ENCODE results near the gene GCM1. TPM values are rescaled to one million over a fixed set of nuclear protein-coding genes. Genes with fewer than 3 reads are reported as not detected.

The GCM1 gene
- total RNA-seq, 1 experiment from 2014 or later = 0.07 TPM

DNA sequence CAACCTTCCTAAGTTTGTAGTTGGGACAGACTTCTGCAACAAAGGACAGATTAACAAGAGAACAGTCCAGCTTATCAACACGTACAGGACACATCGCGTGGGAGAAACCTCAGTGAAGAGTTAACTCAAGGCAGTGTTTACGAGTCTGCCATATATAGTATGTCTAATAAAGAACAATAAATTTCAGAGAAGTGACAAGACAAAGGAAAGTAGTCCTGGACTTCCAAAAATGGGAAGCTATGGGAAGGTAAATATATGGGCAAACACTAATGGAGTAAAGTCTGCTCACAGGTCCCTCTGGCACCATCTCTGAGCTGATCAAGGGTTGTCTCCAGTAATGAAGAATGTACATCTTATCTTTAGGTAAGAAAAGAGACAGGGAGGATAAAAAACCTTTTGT is 34.9 kb downstream of the GCM1 start:
- no peaks in the 10 kb centered on the region for H3K9me2 ChIP-seq (ENCODE audit: insufficient read depth)
- TF ChIP-seq SIN3A (IDR thresholded peaks at IDR 0.05; ENCODE audit: low read depth) = no peak
- no peak for TF ChIP-seq CBX3 (IDR thresholded peaks at IDR 0.05; ENCODE audit: low read depth)
- TF ChIP-seq, protein P1, sequence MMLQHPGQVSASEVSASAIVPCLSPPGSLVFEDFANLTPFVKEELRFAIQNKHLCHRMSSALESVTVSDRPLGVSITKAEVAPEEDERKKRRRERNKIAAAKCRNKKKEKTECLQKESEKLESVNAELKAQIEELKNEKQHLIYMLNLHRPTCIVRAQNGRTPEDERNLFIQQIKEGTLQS (IDR thresholded peaks at IDR 0.05) = no peak
- no peak for TF ChIP-seq POLR2AphosphoS5 (IDR thresholded peaks at IDR 0.05; ENCODE audit: low read depth, low read length)
- TF ChIP-seq EZH2 (IDR thresholded peaks at IDR 0.05) = no peak
- no peak for TF ChIP-seq POLR2A (IDR thresholded peaks at IDR 0.05; ENCODE audit: borderline replicate concordance, extremely low read depth, insufficient read depth, insufficient read length)
- TF ChIP-seq CEBPB (IDR thresholded peaks at IDR 0.05; ENCODE audit: low read depth) = no peak
- TF ChIP-seq, protein P2, sequence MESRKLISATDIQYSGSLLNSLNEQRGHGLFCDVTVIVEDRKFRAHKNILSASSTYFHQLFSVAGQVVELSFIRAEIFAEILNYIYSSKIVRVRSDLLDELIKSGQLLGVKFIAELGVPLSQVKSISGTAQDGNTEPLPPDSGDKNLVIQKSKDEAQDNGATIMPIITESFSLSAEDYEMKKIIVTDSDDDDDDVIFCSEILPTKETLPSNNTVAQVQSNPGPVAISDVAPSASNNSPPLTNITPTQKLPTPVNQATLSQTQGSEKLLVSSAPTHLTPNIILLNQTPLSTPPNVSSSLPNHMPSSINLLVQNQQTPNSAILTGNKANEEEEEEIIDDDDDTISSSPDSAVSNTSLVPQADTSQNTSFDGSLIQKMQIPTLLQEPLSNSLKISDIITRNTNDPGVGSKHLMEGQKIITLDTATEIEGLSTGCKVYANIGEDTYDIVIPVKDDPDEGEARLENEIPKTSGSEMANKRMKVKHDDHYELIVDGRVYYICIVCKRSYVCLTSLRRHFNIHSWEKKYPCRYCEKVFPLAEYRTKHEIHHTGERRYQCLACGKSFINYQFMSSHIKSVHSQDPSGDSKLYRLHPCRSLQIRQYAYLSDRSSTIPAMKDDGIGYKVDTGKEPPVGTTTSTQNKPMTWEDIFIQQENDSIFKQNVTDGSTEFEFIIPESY (IDR thresholded peaks at IDR 0.05; ENCODE audit: extremely low read depth, insufficient replicate concordance, low read length) = no peak
- TF ChIP-seq, protein P3, sequence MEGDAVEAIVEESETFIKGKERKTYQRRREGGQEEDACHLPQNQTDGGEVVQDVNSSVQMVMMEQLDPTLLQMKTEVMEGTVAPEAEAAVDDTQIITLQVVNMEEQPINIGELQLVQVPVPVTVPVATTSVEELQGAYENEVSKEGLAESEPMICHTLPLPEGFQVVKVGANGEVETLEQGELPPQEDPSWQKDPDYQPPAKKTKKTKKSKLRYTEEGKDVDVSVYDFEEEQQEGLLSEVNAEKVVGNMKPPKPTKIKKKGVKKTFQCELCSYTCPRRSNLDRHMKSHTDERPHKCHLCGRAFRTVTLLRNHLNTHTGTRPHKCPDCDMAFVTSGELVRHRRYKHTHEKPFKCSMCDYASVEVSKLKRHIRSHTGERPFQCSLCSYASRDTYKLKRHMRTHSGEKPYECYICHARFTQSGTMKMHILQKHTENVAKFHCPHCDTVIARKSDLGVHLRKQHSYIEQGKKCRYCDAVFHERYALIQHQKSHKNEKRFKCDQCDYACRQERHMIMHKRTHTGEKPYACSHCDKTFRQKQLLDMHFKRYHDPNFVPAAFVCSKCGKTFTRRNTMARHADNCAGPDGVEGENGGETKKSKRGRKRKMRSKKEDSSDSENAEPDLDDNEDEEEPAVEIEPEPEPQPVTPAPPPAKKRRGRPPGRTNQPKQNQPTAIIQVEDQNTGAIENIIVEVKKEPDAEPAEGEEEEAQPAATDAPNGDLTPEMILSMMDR (IDR thresholded peaks at IDR 0.05 in 2 of 3, conservative IDR thresholded peaks at IDR 0.05 in 1 of 3; ENCODE audit: borderline replicate concordance in 1 of 3, insufficient read depth in 1 of 3, low read depth in 2 of 3, low read length in 2 of 3) = no peak
- no peak for TF ChIP-seq TCF7L2 (IDR thresholded peaks at IDR 0.05; ENCODE audit: borderline replicate concordance, extremely low read depth, insufficient read depth, insufficient read length)
- no peak for TF ChIP-seq YY1 (IDR thresholded peaks at IDR 0.05; ENCODE audit: extremely low read depth, insufficient replicate concordance, low read depth, low read length)
- TF ChIP-seq ZFX (IDR thresholded peaks at IDR 0.05) = no peak
- no peaks in the 10 kb centered on the region for H4K20me1 ChIP-seq (ENCODE audit: insufficient read depth)
- H3K27ac ChIP-seq (ENCODE audit: low read depth, low read length) = no peak overlapping the region
- no peaks in the 10 kb centered on the region for H3K79me2 ChIP-seq (ENCODE audit: insufficient read depth, low read length)
- no peak overlapping the region for H3K4me2 ChIP-seq (ENCODE audit: low read length)
- ChIA-PET RAD21 (ENCODE audit: low non-redundant PET in 1 of 2, low total read pairs in 2 of 2, uncharacterized antibody in 2 of 2, unreplicated experiment in 2 of 2) (no interaction called here), CTCF (interaction anchor here (1.0 kb wide), 1 partner anchor 9 kb away, joined by 3 read pairs; no protein-coding TSS in a partner anchor), POLR2A (no interaction called here)
- no peak overlapping the region for H2AFZ ChIP-seq (ENCODE audit: low read depth, low read length, poor library complexity, severe bottlenecking)
- DNase-seq (ENCODE audit: low read depth, low spot score) (no peak), ATAC-seq (no peak)
- no peak overlapping the region for H3K4me3 ChIP-seq (replicated peaks in 1 of 2; ENCODE audit: low read depth in 1 of 2, low read length in 2 of 2)
- no peaks in the 10 kb centered on the region for H3K9me3 ChIP-seq (ENCODE audit: control insufficient read depth in 1 of 2, insufficient read depth in 1 of 2, low read depth in 1 of 2, low read length in 2 of 2)
- peaks cover 4 to 10% of the 10 kb centered on the region in 2 experiments; a peak in 3 of 4 replicates for H3K4me1 ChIP-seq (ENCODE audit: control insufficient read depth in 1 of 2, insufficient read depth in 2 of 2, low read length in 2 of 2)
- H3K9ac ChIP-seq (ENCODE audit: low read length) = no peak overlapping the region
- no TSS peak for BruUV-seq (replicated peaks)
- intact Hi-C loops (cut with micrococcal nuclease) = loop anchor here (10.0 kb wide), 1 partner anchor 591 kb away; no protein-coding TSS in a partner anchor
- H3K27me3 ChIP-seq (ENCODE audit: insufficient read depth, low read length) = no peaks in the 10 kb centered on the region
- H3K36me3 ChIP-seq (ENCODE audit: control insufficient read depth in 1 of 2, insufficient read depth in 2 of 2, low read length in 2 of 2) = no peaks in the 10 kb centered on the region

Data from HCT116 (cell line).